H1 (cell line): ENCODE measurements around the gene ARHGAP42. TPM values are rescaled to one million over a fixed set of nuclear protein-coding genes. Genes with fewer than 3 reads are reported as not detected.

Experiments
- ASH2L ChIP-seq: fragments of 200-600, 300-600 bp; sonication (generic); IDR thresholded peaks from one replicate; pipeline ENCODE4 v1.7.1; 2017; ENCODE audit warnings: low read length
- CREB1 ChIP-seq: IDR thresholded peaks from 2 replicates; pipeline ENCODE4 v1.6.1; 2012; ENCODE audit warnings: inconsistent platforms
- CTBP2 ChIP-seq: IDR thresholded peaks from 2 replicates; pipeline ENCODE4 v1.7.0; 2011; ENCODE audit warnings: borderline replicate concordance, mild to moderate bottlenecking, moderate library complexity, mixed read lengths, low read length; ENCODE audit not compliant: insufficient read depth, insufficient read length
- EGR1 ChIP-seq: IDR thresholded peaks from 2 replicates; pipeline ENCODE4 v1.6.1; 2011; ENCODE audit warnings: low read depth, low read length, borderline replicate concordance
- HDAC2 ChIP-seq, 2 experiments: fragments of 300-600 bp in 1 of 2; sonication (generic) in 1 of 2; IDR thresholded peaks; 2 replicates each; pipeline ENCODE4 v1.6.1; 2011 to 2012; ENCODE audit warnings: low read depth in 2 of 2, low read length in 2 of 2, mild to moderate bottlenecking in 2 of 2, moderate library complexity in 2 of 2, borderline replicate concordance in 1 of 2, inconsistent platforms in 1 of 2
- MAFK ChIP-seq: IDR thresholded peaks from 2 replicates; pipeline ENCODE4 v1.6.1; 2012; ENCODE audit warnings: low read depth, mild to moderate bottlenecking, improper control_type of control experiment, low read length
- NRF1 ChIP-seq: IDR thresholded peaks from 2 replicates; pipeline ENCODE4 v1.6.1; 2011; ENCODE audit warnings: mild to moderate bottlenecking, low read depth, low read length, improper control_type of control experiment
- POLR2AphosphoS5 ChIP-seq: IDR thresholded peaks from 2 replicates; pipeline ENCODE4 v1.6.1; 2011; ENCODE audit warnings: low read depth, low read length
- RBBP5 ChIP-seq: IDR thresholded peaks from 2 replicates; pipeline ENCODE4 v1.7.1; 2012; ENCODE audit warnings: low read depth, mild to moderate bottlenecking, inconsistent platforms, low read length, moderate library complexity, borderline replicate concordance
- SAP30 ChIP-seq: fragments of 300-600 bp; sonication (generic); IDR thresholded peaks from 2 replicates; pipeline ENCODE4 v1.7.1; 2012; ENCODE audit warnings: low read length, moderate library complexity, mild to moderate bottlenecking, inconsistent platforms; ENCODE audit not compliant: insufficient read depth, insufficient replicate concordance
- SIN3A ChIP-seq, 2 experiments: IDR thresholded peaks in 1 of 2; conservative IDR thresholded peaks in 1 of 2; 2 replicates each; pipeline ENCODE4 v1.6.1; 2011 to 2012; ENCODE audit warnings: low read length in 2 of 2, improper control_type of control experiment in 1 of 2, low read depth in 1 of 2, mild to moderate bottlenecking in 1 of 2
- SIX5 ChIP-seq: IDR thresholded peaks from 2 replicates; pipeline ENCODE4 v1.6.1; 2011; ENCODE audit warnings: mild to moderate bottlenecking, low read depth, low read length
- SRF ChIP-seq: IDR thresholded peaks from 2 replicates; pipeline ENCODE4 v1.6.1; 2011; ENCODE audit warnings: mild to moderate bottlenecking, low read depth, low read length, moderate library complexity
- TAF1 ChIP-seq: IDR thresholded peaks from 2 replicates; pipeline ENCODE4 v1.6.1; 2011; ENCODE audit warnings: mild to moderate bottlenecking, low read depth, low read length
- TBP ChIP-seq: IDR thresholded peaks from 2 replicates; pipeline ENCODE4 v1.6.1; 2011; ENCODE audit warnings: low read depth, low read length, improper control_type of control experiment
- ZNF274 ChIP-seq: IDR thresholded peaks from 2 replicates; pipeline ENCODE4 v1.7.0; 2012; ENCODE audit warnings: low read length, borderline replicate concordance; ENCODE audit errors: extremely low read depth
- polyA plus RNA-seq, 7 experiments: library from polyadenylated mRNA; depleted of rRNA in 3 of 7; stranded (reverse) in 5 of 7; unstranded in 2 of 7; fragments of >200 nt in 5 of 7; fragments of 200-250 nt in 2 of 7; gene quantifications; 1 replicate in 5 of 7; 2 replicates in 1 of 7; 4 replicates in 1 of 7; pipeline versions ENCODE4 v1.2.1 to v1.2.3, GENCODE V29; 2011 to 2013; ENCODE audit warnings: missing spikeins in 2 of 7, mixed read lengths in 2 of 7
- total RNA-seq: library from RNA; stranded (reverse); fragmentation: NEBNext Ultra II Directional; extraction: Animal tissue kit (Norgen Biotek cat#: 25700); gene quantifications from 2 replicates; pipeline ENCODE4 v1.2.1, GENCODE V29; 2021
- TF ChIP-seq, protein P1 (sequence below): IDR thresholded peaks from 2 replicates; pipeline ENCODE4 v1.6.1; 2012; ENCODE audit warnings: inconsistent platforms

ARHGAP42 gene
- total and polyA plus RNA-seq, 2 of the 8 experiments (the other 6 are each of a cell fraction or from before 2014, with no cell fraction given) = 22.2 to 33.5 TPM

DNA sequence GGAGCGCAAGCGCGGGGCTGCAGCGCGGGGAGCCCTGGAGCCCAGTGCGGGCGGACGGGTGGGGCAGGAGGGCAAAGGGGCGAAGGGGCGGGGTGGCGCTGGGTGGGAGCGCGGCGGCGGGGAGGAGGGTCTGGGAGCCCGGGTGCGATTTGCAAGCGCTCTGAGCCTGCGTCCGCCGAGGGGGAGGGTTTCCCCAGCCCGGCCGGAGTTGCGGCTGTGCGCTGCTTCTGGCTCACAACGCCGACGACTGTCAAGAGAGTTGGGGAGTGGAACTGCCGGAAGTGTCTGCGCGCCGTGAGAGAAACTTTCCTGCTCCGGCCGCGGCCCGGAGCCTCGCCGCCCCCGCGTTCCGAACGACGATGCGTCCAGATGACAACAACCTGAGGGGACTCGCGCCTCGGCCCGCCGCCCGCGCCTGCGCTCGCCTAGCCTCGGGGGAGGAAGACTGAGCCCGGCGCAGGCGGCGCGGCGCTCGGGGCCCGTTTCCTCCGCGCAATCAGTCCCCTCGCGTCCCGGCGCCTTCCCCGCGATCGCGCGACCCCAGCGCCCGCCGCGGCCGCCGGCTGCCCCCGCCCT lies at the start of gene ARHGAP42 (continued):
- TF ChIP-seq TAF1 (peak; percentile 78), CTBP2 (no peak), EGR1 (peak; percentile 88; the same call in 1 of the 2 replicates), ZNF274 (no peak), TBP (peak; percentile 30; the same call in 1 of the 2 replicates), SRF (no peak), SAP30 (no peak), POLR2AphosphoS5 (peak; percentile 78; the same call in 1 of the 2 replicates), MAFK (no peak), ASH2L (peak; percentile 89), NRF1 (peak; percentile 9; the same call in 1 of the 2 replicates), SIX5 (no peak), HDAC2 (IDR thresholded peaks at IDR 0.05; ENCODE audit: borderline replicate concordance in 1 of 2, low read depth in 2 of 2, low read length in 2 of 2) (0 out of 4 replicates have a peak, but pooled peaks of 1 of the 2 experiments have one; percentile 36), RBBP5 (peak; percentile 90; the same call in 1 of the 2 replicates), SIN3A (conservative IDR thresholded peaks at IDR 0.05 in 1 of 2, IDR thresholded peaks at IDR 0.05 in 1 of 2; ENCODE audit: low read depth in 1 of 2, low read length in 2 of 2) (peak; percentile 83 to 88; a peak in 2 of 4 replicates), CREB1 (peak; percentile 27; the same call in 1 of the 2 replicates)
- TF ChIP-seq, protein P1, sequence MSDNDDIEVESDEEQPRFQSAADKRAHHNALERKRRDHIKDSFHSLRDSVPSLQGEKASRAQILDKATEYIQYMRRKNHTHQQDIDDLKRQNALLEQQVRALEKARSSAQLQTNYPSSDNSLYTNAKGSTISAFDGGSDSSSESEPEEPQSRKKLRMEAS = peak; percentile 56
